ENCODE data around the gene ITGA11. TPM values are rescaled to one million over a fixed set of nuclear protein-coding genes. Genes with fewer than 3 reads are reported as not detected.

The ITGA11 gene
- polyA plus RNA-seq, 3 donors, result 3.1 to 4.4 (median 3.4) TPM

DNA sequence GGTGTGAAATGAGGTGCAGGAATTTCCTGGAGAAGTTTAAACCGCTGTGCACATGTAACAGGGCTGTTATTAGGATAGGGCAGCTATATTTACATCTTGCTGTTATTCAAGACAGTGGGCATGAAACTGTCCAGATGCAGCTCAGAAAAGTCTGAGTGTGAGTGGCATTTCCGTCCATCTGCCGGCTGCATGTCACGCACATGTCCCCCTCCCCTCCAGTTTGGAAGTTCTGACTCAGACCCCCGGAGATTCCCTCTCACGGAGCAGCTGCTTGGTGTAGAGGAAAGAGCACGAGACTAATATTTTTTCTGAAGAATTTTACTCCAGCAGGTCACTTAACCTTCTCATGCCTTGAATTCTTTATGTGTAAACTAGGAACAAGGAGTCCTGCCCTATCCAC is 84.6 kb downstream of the ITGA11 start:
- DNase-seq (ENCODE audit: extremely low read depth in 1 of 11, low read depth in 9 of 11, low spot score in 4 of 11), result no peak

- no peak for DNase-seq (ENCODE audit: extremely low read depth in 1 of 11, low read depth in 9 of 11, low spot score in 4 of 11)
Observed at GRCh38 chr15:68346979-68347378, 85.0 kb downstream of the ITGA11 start.

DNA sequence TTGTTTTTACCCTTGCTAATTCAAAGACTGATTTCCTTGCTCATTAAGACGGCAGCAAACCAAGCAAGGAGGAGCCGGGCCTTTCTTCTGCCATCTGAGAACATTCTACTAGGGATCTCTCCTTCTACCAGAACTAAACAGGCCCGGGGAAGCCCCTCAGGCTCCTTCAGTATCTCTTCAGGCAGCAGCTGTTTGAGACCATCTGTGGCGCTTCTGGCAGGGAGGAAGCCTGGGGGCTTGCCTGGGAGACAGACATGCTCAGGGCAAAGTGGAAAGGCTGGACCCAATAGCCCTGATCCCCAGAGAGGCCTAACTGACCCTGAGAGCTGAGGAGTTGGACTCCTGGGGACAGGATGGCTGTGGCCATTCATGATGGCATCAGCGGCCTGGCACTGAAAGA is 86.5 kb downstream of the ITGA11 start:
- no peak for DNase-seq (ENCODE audit: extremely low read depth in 1 of 11, low read depth in 9 of 11, low spot score in 4 of 11)

DNA sequence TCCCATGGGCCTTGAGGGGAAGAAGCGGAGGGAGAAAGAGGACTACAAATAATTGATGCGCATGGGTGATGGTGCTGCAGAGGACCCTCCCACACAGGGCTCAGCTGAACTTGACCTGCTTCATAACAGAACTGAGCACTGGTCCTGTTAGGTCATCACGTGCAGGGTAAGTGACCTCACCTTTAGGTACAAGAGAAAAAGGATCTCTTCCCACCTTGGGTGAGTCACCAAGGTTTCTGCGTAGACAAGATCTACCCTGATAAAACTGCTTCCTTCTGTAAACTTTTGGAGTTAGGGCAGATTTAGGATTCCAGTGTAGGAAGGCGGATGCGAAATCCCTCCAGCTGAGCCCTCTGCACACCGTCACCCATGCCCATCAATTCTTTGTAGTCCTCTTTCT is 87.4 kb downstream of the ITGA11 start:
- DNase-seq (ENCODE audit: extremely low read depth in 1 of 11, low read depth in 9 of 11, low spot score in 4 of 11), result no peak

DNA sequence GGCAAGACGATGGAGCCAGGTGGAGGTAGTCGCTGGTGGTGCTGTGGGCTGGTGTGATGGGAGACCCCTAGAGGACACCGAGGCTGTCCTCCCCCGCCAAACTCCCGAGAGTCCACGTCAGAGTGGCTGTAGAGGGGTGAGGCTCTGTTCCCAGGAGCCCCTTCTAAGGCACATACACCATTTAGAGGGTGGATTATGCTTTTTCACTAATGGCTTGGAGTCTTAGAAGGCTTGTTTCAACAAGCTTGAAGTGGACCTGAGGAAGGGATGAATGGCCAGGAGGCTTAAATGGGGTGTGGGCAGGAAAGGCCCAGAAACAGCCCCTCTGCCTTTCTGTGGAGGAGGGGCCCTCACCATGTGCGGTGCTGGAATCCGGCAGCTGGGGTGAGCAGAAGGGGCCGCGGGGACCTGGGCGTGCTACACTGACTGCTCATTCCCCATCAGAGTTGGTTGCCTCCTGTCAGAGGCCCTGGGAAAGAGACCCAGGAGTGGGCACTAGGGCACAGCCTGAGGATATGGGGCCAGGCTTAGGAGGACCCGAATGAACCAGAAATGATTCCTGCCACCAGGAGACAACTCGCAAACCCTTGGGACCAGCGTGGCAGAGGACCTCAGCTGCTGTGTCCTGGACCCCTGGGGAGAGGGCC is 88.3 kb downstream of the ITGA11 start:
- DNase-seq (ENCODE audit: extremely low read depth in 1 of 11, low read depth in 9 of 11, low spot score in 4 of 11), result no peak

- no peak for DNase-seq (ENCODE audit: extremely low read depth in 1 of 11, low read depth in 9 of 11, low spot score in 4 of 11)
Observed at GRCh38 chr15:68341760-68342725, 89.9 kb downstream of the ITGA11 start.

- DNase-seq (ENCODE audit: extremely low read depth in 1 of 11, low read depth in 9 of 11, low spot score in 4 of 11), result peak in 1 of 11 donors; percentile 26
Observed at GRCh38 chr15:68340726-68341671, 91.0 kb downstream of the ITGA11 start.

DNA sequence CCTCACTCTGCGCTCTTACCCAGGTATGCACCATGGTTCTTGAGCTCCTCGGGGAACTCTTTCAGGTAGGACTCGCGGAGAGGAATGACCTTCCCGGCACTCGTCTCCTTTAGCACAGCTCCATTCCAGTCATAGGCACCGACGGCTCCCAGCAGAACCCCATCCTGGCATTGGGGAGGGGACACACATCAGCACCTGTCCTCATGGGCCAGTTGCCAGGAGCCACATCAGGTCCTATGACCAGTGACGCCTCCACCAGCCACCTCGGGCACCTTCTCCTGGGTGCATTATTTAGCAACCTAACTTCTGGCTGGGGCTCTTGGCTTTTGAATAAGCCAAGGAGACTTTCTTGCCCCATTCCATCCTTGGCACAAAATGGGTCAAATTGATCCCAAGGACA is 92.5 kb downstream of the ITGA11 start:
- no peak for DNase-seq (ENCODE audit: extremely low read depth in 1 of 11, low read depth in 9 of 11, low spot score in 4 of 11)

- no peak for DNase-seq (ENCODE audit: extremely low read depth in 1 of 11, low read depth in 9 of 11, low spot score in 4 of 11)
Observed at GRCh38 chr15:68337826-68338225, 94.1 kb downstream of the ITGA11 start.

GRCh38 chr15:68336516-68336915 is 95.4 kb downstream of the ITGA11 start:
- no peak for DNase-seq (ENCODE audit: extremely low read depth in 1 of 11, low read depth in 9 of 11, low spot score in 4 of 11)

DNA sequence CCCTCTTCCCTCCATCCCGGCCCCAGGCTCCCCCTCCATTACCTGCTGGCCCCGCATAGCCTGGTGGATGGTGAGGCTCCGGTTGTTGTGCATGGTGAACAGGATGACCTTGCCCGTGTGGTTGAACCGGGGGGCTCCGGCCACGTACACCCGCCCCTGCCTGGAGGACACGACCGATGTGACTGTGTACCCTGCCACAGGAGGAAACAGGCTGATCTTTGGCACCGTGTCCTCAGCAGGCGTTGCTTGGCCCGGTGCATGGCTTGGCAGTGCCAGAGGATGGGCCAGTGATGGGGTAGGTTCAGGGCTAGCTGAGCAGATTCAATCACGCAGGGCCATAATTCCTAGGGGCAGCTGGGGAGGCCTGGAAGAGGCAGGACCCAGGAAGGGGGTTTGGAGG is 96.3 kb downstream of the ITGA11 start:
- DNase-seq (ENCODE audit: extremely low read depth in 1 of 11, low read depth in 9 of 11, low spot score in 4 of 11), result no peak

DNA sequence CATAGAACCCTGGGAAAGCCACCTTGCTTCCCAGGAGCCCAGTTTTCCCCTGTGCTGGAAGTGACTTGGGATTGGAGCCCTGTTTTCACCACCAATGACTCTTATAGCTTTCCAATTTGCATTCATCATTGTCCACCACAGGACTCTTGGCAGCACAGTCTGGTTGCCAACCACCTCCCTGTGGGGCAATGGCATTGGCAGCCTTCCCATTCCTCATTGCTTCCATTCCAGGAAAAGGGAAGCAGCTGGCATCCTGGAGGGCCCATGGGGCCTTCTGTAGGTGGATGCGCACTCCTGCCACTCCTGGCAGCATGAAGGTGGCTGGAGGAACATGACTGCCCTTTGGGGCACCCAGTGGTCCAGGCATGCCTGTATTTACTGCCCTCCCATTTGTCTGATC is 96.7 kb downstream of the ITGA11 start:
- DNase-seq (ENCODE audit: extremely low read depth in 1 of 11, low read depth in 9 of 11, low spot score in 4 of 11), result no peak

- no peak for DNase-seq (ENCODE audit: extremely low read depth in 1 of 11, low read depth in 9 of 11, low spot score in 4 of 11)
Observed at GRCh38 chr15:68334661-68335124, 97.3 kb downstream of the ITGA11 start.

DNA sequence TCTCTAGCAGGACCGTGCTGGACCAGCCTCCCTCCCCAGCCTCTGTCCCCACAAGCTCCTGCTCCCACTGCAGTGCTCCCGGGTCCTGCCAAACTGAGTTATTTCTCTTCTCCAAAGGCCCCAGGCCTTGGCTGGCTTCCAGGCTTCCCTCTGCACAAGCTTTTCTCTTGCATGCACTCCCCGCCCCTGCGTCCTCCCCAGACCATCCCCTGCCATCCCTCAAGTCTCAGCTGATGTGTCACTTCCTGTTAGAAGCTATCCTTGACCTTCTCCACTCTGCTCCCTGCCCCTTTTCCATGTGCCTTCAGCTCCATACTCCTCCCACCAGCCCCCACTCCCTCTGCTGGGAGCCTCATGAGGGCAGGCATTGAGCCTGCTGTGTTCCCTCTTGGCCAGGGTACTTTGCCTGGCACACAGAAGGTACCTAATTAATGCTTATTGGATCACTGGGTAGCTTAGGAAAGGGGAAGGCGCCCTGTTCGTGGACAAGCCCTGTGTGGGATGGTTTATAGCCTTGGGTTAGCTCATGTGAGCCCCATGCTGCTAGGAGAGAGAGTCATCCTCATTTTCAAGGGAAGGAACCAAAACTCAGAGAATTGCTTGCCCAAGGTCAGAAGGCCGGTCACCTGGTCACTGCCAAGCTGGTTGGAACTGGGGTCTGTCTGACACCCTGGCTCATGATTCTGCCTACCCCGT is 98.0 kb downstream of the ITGA11 start:
- DNase-seq (ENCODE audit: extremely low read depth in 1 of 11, low read depth in 9 of 11, low spot score in 4 of 11), result no peak

DNA sequence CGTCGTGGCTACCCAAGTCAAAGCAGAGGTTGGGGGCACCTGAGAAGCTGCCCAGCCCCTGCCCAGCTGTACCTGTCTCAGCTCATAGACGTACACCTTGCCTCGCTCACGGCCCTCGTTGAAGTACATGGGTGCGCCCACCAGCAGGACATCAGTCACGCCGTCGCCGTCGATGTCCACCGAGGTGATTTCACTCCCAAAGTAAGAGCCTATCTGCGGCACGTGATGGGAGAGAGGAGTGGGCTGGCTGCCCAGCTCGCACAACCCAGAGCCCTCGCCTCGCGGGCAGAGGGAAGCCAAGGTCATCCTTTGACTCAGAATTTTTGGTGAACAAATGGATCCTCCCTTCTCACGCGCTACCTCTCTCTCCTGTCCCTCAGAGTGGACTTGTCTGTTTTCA is 99.7 kb downstream of the ITGA11 start:
- no peak for DNase-seq (ENCODE audit: extremely low read depth in 1 of 11, low read depth in 9 of 11, low spot score in 4 of 11)

DNA sequence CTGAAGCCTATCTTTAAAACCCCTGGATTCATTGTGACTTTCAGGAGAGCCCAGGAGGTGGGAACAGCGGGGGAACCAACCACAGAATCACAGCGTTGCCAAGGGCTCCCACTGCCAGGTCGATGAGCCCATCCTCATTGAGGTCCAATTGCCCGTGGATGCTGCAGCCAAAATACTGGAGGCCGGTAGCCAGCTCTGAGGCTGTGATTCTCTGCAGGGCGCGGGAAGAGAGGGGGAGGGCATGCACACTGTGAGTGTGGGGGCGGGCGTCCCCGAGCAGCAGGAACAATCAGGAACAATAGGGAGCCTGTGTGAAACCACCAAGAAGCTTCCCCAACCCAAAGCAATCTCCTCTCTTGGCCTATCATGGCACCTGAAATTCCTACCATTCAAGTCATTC is 101.1 kb downstream of the ITGA11 start:
- DNase-seq (ENCODE audit: extremely low read depth in 1 of 11, low read depth in 9 of 11, low spot score in 4 of 11), result no peak

DNA sequence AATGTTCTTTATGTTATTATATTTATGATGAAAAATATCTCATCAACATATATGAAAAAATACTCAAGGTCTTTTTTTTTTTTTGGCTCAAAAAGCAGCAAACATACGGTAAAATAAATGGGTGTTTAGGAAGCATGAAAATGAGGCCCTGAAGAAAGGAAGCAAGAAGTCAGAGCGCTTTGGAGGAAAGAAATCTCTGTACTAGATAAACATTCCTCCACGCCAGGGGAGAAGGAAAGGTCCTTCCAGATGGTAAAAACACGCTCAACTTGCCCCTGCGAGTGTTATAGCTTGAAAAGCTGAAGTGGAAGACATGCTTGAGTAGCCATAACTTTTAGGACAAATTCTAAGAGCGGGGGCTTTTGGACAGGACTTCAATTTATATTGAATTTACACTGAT is 101.5 kb downstream of the ITGA11 start:
- no peak for DNase-seq (ENCODE audit: extremely low read depth in 1 of 11, low read depth in 9 of 11, low spot score in 4 of 11)

- no peak for DNase-seq (ENCODE audit: extremely low read depth in 1 of 11, low read depth in 9 of 11, low spot score in 4 of 11)
Observed at GRCh38 chr15:68328964-68329363, 103.0 kb downstream of the ITGA11 start.

- DNase-seq (ENCODE audit: extremely low read depth in 1 of 11, low read depth in 9 of 11, low spot score in 4 of 11), result no peak
Observed at GRCh38 chr15:68328443-68328842, 103.5 kb downstream of the ITGA11 start.
